HepG2 (cell line): Measurements from ENCODE around the gene SPRED2. TPM values are rescaled to one million over a fixed set of nuclear protein-coding genes. Genes with fewer than 3 reads are reported as not detected.
A peak's percentile ranks its signal among the peaks of the same experiment; 100 is the strongest.

Experiments used
- BHLHE40 ChIP-seq: IDR thresholded peaks from 2 replicates; pipeline ENCODE4 v1.6.1; 2011; ENCODE audit warnings: low read length, improper control_type of control experiment
- CEBPZ ChIP-seq: IDR thresholded peaks from 2 replicates; pipeline ENCODE4 v1.6.1; 2012; ENCODE audit warnings: low read length, improper control_type of control experiment
- GRHL1 ChIP-seq: sonication (generic); formaldehyde crosslinking; conservative IDR thresholded peaks from 2 replicates; pipeline ENCODE4 v1.8.0; 2022; ENCODE audit warnings: missing genetic modification reagents
- NFE2L2 ChIP-seq: fragments of 150-350 bp; IDR thresholded peaks from 2 replicates; pipeline ENCODE4 v1.6.1; 2014; ENCODE audit warnings: low read length
- PCBP2 ChIP-seq: fragments of 200-400 bp; formaldehyde crosslinking; optimal IDR thresholded peaks from 2 replicates; pipeline ENCODE3; 2018; ENCODE audit warnings: low read length, low read depth; ENCODE audit not compliant: poor library complexity, severe bottlenecking
- SRF ChIP-seq: IDR thresholded peaks from 2 replicates; pipeline ENCODE4 v1.6.1; 2011; ENCODE audit warnings: mild to moderate bottlenecking, low read depth, low read length, moderate library complexity
- ZNF124 ChIP-seq: sonication (generic); formaldehyde crosslinking; IDR thresholded peaks from 2 replicates; pipeline ENCODE4 v1.4.0; 2020; ENCODE audit warnings: missing genetic modification reagents
- polyA plus RNA-seq, 8 experiments: library from polyadenylated mRNA; depleted of rRNA in 3 of 8; stranded (reverse) in 7 of 8; unstranded in 1 of 8; fragments of >200 nt; fragmentation: Illumina TruSeq in 4 of 8; extraction: Trizol in 4 of 8; gene quantifications; 2 replicates each; pipeline versions ENCODE4 v1.2.1 to v1.2.3, GENCODE V29; 2011 to 2016; ENCODE audit warnings: low read depth in 4 of 8, missing spikeins in 1 of 8, mixed read lengths in 1 of 8; ENCODE audit not compliant: insufficient read depth in 1 of 8
- total RNA-seq, 5 experiments: library from RNA; depleted of rRNA; stranded (reverse); fragments of >200 nt; fragmentation: Illumina TruSeq; extraction: Trizol; gene quantifications; 2 replicates each; pipeline ENCODE4 v1.2.3, GENCODE V29; 2016; ENCODE audit warnings: low read depth in 1 of 5
- TF ChIP-seq, protein P1 (sequence below): sonication (generic); formaldehyde crosslinking; IDR thresholded peaks from 2 replicates; pipeline ENCODE4 v1.5.0; 2020; ENCODE audit warnings: missing genetic modification reagents
- TF ChIP-seq, protein P2 (sequence below): sonication (generic); formaldehyde crosslinking; IDR thresholded peaks from 2 replicates; pipeline ENCODE4 v1.5.1; 2020; ENCODE audit warnings: mild to moderate bottlenecking, missing genetic modification reagents, borderline replicate concordance
- TF ChIP-seq, protein P3 (sequence below): sonication (generic); formaldehyde crosslinking; conservative IDR thresholded peaks from 2 replicates; pipeline ENCODE4 v1.4.0; 2020; ENCODE audit warnings: missing genetic modification reagents
- TF ChIP-seq, protein P4 (sequence below): sonication (generic); formaldehyde crosslinking; IDR thresholded peaks from 2 replicates; pipeline ENCODE4 v1.8.0; 2022; ENCODE audit warnings: missing genetic modification reagents, mild to moderate bottlenecking, inconsistent platforms, borderline replicate concordance

The SPRED2 gene
- total and polyA plus RNA-seq, 2 of the 13 experiments (the other 11 are each of a cell fraction or from before 2014, with no cell fraction given), result 13.0 to 37.0 TPM

GRCh38 chr2:65363879-65364666 lies 68.3 kb downstream of the SPRED2 start (continued):
- TF ChIP-seq PCBP2 (no peak), BHLHE40 (no peak), GRHL1 (CRISPR knock-in tag) (no peak), CEBPZ (no peak), NFE2L2 (no peak), SRF (peak; percentile 40; the same call in 1 of the 2 replicates), ZNF124 (CRISPR knock-in tag) (no peak)
- TF ChIP-seq, protein P1, sequence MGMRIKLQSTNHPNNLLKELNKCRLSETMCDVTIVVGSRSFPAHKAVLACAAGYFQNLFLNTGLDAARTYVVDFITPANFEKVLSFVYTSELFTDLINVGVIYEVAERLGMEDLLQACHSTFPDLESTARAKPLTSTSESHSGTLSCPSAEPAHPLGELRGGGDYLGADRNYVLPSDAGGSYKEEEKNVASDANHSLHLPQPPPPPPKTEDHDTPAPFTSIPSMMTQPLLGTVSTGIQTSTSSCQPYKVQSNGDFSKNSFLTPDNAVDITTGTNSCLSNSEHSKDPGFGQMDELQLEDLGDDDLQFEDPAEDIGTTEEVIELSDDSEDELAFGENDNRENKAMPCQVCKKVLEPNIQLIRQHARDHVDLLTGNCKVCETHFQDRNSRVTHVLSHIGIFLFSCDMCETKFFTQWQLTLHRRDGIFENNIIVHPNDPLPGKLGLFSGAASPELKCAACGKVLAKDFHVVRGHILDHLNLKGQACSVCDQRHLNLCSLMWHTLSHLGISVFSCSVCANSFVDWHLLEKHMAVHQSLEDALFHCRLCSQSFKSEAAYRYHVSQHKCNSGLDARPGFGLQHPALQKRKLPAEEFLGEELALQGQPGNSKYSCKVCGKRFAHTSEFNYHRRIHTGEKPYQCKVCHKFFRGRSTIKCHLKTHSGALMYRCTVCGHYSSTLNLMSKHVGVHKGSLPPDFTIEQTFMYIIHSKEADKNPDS, result no peak
- TF ChIP-seq, protein P2, sequence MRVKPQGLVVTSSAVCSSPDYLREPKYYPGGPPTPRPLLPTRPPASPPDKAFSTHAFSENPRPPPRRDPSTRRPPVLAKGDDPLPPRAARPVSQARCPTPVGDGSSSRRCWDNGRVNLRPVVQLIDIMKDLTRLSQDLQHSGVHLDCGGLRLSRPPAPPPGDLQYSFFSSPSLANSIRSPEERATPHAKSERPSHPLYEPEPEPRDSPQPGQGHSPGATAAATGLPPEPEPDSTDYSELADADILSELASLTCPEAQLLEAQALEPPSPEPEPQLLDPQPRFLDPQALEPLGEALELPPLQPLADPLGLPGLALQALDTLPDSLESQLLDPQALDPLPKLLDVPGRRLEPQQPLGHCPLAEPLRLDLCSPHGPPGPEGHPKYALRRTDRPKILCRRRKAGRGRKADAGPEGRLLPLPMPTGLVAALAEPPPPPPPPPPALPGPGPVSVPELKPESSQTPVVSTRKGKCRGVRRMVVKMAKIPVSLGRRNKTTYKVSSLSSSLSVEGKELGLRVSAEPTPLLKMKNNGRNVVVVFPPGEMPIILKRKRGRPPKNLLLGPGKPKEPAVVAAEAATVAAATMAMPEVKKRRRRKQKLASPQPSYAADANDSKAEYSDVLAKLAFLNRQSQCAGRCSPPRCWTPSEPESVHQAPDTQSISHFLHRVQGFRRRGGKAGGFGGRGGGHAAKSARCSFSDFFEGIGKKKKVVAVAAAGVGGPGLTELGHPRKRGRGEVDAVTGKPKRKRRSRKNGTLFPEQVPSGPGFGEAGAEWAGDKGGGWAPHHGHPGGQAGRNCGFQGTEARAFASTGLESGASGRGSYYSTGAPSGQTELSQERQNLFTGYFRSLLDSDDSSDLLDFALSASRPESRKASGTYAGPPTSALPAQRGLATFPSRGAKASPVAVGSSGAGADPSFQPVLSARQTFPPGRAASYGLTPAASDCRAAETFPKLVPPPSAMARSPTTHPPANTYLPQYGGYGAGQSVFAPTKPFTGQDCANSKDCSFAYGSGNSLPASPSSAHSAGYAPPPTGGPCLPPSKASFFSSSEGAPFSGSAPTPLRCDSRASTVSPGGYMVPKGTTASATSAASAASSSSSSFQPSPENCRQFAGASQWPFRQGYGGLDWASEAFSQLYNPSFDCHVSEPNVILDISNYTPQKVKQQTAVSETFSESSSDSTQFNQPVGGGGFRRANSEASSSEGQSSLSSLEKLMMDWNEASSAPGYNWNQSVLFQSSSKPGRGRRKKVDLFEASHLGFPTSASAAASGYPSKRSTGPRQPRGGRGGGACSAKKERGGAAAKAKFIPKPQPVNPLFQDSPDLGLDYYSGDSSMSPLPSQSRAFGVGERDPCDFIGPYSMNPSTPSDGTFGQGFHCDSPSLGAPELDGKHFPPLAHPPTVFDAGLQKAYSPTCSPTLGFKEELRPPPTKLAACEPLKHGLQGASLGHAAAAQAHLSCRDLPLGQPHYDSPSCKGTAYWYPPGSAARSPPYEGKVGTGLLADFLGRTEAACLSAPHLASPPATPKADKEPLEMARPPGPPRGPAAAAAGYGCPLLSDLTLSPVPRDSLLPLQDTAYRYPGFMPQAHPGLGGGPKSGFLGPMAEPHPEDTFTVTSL (CRISPR knock-in tag), result peak; percentile 13; the same call in 1 of the 2 replicates
- TF ChIP-seq, protein P3, sequence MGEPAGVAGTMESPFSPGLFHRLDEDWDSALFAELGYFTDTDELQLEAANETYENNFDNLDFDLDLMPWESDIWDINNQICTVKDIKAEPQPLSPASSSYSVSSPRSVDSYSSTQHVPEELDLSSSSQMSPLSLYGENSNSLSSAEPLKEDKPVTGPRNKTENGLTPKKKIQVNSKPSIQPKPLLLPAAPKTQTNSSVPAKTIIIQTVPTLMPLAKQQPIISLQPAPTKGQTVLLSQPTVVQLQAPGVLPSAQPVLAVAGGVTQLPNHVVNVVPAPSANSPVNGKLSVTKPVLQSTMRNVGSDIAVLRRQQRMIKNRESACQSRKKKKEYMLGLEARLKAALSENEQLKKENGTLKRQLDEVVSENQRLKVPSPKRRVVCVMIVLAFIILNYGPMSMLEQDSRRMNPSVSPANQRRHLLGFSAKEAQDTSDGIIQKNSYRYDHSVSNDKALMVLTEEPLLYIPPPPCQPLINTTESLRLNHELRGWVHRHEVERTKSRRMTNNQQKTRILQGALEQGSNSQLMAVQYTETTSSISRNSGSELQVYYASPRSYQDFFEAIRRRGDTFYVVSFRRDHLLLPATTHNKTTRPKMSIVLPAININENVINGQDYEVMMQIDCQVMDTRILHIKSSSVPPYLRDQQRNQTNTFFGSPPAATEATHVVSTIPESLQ (CRISPR knock-in tag), result no peak
- TF ChIP-seq, protein P4, sequence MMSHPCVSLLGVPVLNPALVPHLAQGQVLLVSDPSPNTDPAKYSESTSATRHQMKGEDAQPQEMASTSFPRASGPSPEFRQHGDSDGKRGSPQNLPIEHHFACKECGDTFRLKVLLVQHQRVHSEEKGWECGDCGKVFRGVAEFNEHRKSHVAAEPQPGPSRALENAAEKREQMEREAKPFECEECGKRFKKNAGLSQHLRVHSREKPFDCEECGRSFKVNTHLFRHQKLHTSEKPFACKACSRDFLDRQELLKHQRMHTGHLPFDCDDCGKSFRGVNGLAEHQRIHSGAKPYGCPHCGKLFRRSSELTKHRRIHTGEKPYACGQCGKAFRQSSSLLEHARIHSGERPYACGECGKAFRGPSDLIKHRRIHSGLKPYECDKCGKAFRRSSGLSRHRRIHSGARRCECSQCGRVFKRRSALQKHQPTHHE (CRISPR knock-in tag), result no peak
